HUES48 (cell line): ENCODE results near the gene MAPKAPK2.

ENCODE experiments used
- H3K27ac ChIP-seq: one replicate; pipeline ENCODE4 v1.7.0; 2013; ENCODE audit warnings: low read depth, low read length, inconsistent platforms
- H3K27me3 ChIP-seq: 2 replicates; pipeline ENCODE4 v1.6.1; 2013; ENCODE audit warnings: mild to moderate bottlenecking, low read length; ENCODE audit not compliant: control insufficient read depth, insufficient read depth
- H3K36me3 ChIP-seq: 2 replicates; pipeline ENCODE4 v1.6.1; 2013; ENCODE audit warnings: low read length; ENCODE audit not compliant: control insufficient read depth, insufficient read depth
- H3K4me1 ChIP-seq: 2 replicates; pipeline ENCODE4 v1.6.1; 2013; ENCODE audit warnings: mild to moderate bottlenecking, low read length; ENCODE audit not compliant: control insufficient read depth, insufficient read depth
- H3K4me3 ChIP-seq: 2 replicates; pipeline ENCODE4 v1.5.1; 2013; ENCODE audit warnings: mild to moderate bottlenecking, low read depth, low read length
- H3K9ac ChIP-seq: 2 replicates; pipeline ENCODE4 v1.6.1; 2013; ENCODE audit warnings: mild to moderate bottlenecking, low read depth, low read length, moderate library complexity
- H3K9me3 ChIP-seq: 2 replicates; pipeline ENCODE4 v1.6.1; 2013; ENCODE audit warnings: low read length; ENCODE audit not compliant: control insufficient read depth, insufficient read depth

MAPKAPK2 gene

GRCh38 chr1:206725109-206725963 lies 40.6 kb downstream of the MAPKAPK2 start:
- peaks cover 19% of the 10 kb centered on the region for H3K4me1 ChIP-seq
- peaks cover 12% of the 10 kb centered on the region for H3K36me3 ChIP-seq
- H3K27me3 ChIP-seq = no peaks in the 10 kb centered on the region
- H3K4me3 ChIP-seq = no peak overlapping the region
- no peaks in the 10 kb centered on the region for H3K9me3 ChIP-seq
- no peak overlapping the region for H3K27ac ChIP-seq
- H3K9ac ChIP-seq = no peak overlapping the region

GRCh38 chr1:206727981-206728696 lies 43.4 kb downstream of the MAPKAPK2 start:
- peaks cover 39% of the 10 kb centered on the region for H3K36me3 ChIP-seq
- H3K9me3 ChIP-seq = no peaks in the 10 kb centered on the region
- H3K27ac ChIP-seq = no peak overlapping the region
- H3K9ac ChIP-seq = no peak overlapping the region
- no peaks in the 10 kb centered on the region for H3K27me3 ChIP-seq
- H3K4me3 ChIP-seq = no peak overlapping the region
- H3K4me1 ChIP-seq = peaks cover 16% of the 10 kb centered on the region

GRCh38 chr1:206728697-206728987 lies 43.9 kb downstream of the MAPKAPK2 start:
- H3K27me3 ChIP-seq = no peaks in the 10 kb centered on the region

GRCh38 chr1:206729050-206729449 lies 44.3 kb downstream of the MAPKAPK2 start:
- Histone ChIP-seq H3K9me3 (no peaks in the 10 kb centered on the region), H3K4me3 (no peak overlapping the region), H3K27ac (no peak overlapping the region), H3K27me3 (no peaks in the 10 kb centered on the region), H3K9ac (no peak overlapping the region), H3K36me3 (peaks cover 40% of the 10 kb centered on the region), H3K4me1 (peaks cover 7% of the 10 kb centered on the region)

More at GRCh38 chr1:206728697-206728987, 43.9 kb downstream of the MAPKAPK2 start:
- Histone ChIP-seq H3K4me1 (peaks cover 11% of the 10 kb centered on the region), H3K9ac (no peak overlapping the region), H3K9me3 (no peaks in the 10 kb centered on the region), H3K36me3 (peaks cover 40% of the 10 kb centered on the region), H3K4me3 (no peak overlapping the region), H3K27ac (no peak overlapping the region)

GRCh38 chr1:206729507-206729906 lies 44.8 kb downstream of the MAPKAPK2 start:
- Histone ChIP-seq H3K9ac (no peak overlapping the region), H3K4me1 (peaks cover 4% of the 10 kb centered on the region; the same call in 1 of the 2 replicates), H3K36me3 (peaks cover 40% of the 10 kb centered on the region), H3K27ac (no peak overlapping the region), H3K9me3 (no peaks in the 10 kb centered on the region), H3K4me3 (no peak overlapping the region), H3K27me3 (no peaks in the 10 kb centered on the region)

GRCh38 chr1:206732508-206732907 lies 47.8 kb downstream of the MAPKAPK2 start:
- Histone ChIP-seq H3K9ac (no peak overlapping the region), H3K27me3 (no peaks in the 10 kb centered on the region), H3K4me1 (no peaks in the 10 kb centered on the region), H3K36me3 (peaks cover 40% of the 10 kb centered on the region), H3K9me3 (no peaks in the 10 kb centered on the region), H3K27ac (no peak overlapping the region), H3K4me3 (no peak overlapping the region)

- Histone ChIP-seq H3K4me3 (no peak overlapping the region), H3K36me3 (peaks cover 40% of the 10 kb centered on the region), H3K9me3 (no peaks in the 10 kb centered on the region), H3K9ac (no peak overlapping the region), H3K27me3 (no peaks in the 10 kb centered on the region), H3K4me1 (no peaks in the 10 kb centered on the region), H3K27ac (no peak overlapping the region)
Observed at GRCh38 chr1:206732992-206733391, 48.3 kb downstream of the MAPKAPK2 start.

- Histone ChIP-seq H3K27me3 (no peaks in the 10 kb centered on the region), H3K36me3 (peaks cover 35% of the 10 kb centered on the region), H3K4me3 (no peak overlapping the region), H3K27ac (no peak overlapping the region), H3K9ac (no peak overlapping the region), H3K9me3 (no peaks in the 10 kb centered on the region), H3K4me1 (peaks cover 3% of the 10 kb centered on the region; the same call in 1 of the 2 replicates)
Observed at GRCh38 chr1:206734499-206735142, 49.9 kb downstream of the MAPKAPK2 start.

- Histone ChIP-seq H3K27ac (no peak overlapping the region), H3K4me1 (peaks cover 6% of the 10 kb centered on the region; the same call in 1 of the 2 replicates), H3K9me3 (no peaks in the 10 kb centered on the region), H3K9ac (no peak overlapping the region), H3K36me3 (peaks cover 26% of the 10 kb centered on the region), H3K27me3 (no peaks in the 10 kb centered on the region), H3K4me3 (no peak overlapping the region)
Observed at GRCh38 chr1:206735553-206736031, 50.9 kb downstream of the MAPKAPK2 start.

- no peak overlapping the region for H3K9ac ChIP-seq
- H3K9me3 ChIP-seq = no peaks in the 10 kb centered on the region
- peaks cover 6% of the 10 kb centered on the region; the same call in 1 of the 2 replicates for H3K4me1 ChIP-seq
- H3K27ac ChIP-seq = no peak overlapping the region
- no peaks in the 10 kb centered on the region for H3K27me3 ChIP-seq
- no peak overlapping the region for H3K4me3 ChIP-seq
- H3K36me3 ChIP-seq = peaks cover 10% of the 10 kb centered on the region
Observed at GRCh38 chr1:206736878-206737728, 52.4 kb downstream of the MAPKAPK2 start.
